Measurements from ENCODE around the gene NDRG3. TPM values are rescaled to one million over a fixed set of nuclear protein-coding genes. Genes with fewer than 3 reads are reported as not detected.

NDRG3 gene
- 31.9 and 34.2 TPM in 2 replicates for total RNA-seq (2012; rRNA removed)
- 22.0 and 24.8 TPM in 2 replicates for polyA plus RNA-seq (2012; rRNA removed)
- polyA plus RNA-seq (2012; cell fraction: cytosol; rRNA removed), result 12.3 and 14.3 TPM in 2 replicates
- polyA plus RNA-seq (2012; cell fraction: nucleus; rRNA removed; ENCODE audit: low replicate concordance), result 6.6 and 23.1 TPM in 2 replicates
- Bru-seq, nascent RNA, result percentile 57 among the genes with signal in this experiment
- percentile 70 among the genes with signal in this experiment for BruChase-seq, experiment 1, labeled RNA remaining after a 6-hour chase
- percentile 56 among the genes with signal in this experiment for BruChase-seq, experiment 2, labeled RNA remaining after a 2-hour chase
- long read RNA-seq, transcript NDRG3-201 (16 exons, 2,964 nt), result major isoform, 14 of 33 reads
- long read RNA-seq, partial matches to known transcripts, result 5 of 33 reads
- long read RNA-seq, other reads (novel, unspliced or antisense), result 11 of 33 reads

DNA sequence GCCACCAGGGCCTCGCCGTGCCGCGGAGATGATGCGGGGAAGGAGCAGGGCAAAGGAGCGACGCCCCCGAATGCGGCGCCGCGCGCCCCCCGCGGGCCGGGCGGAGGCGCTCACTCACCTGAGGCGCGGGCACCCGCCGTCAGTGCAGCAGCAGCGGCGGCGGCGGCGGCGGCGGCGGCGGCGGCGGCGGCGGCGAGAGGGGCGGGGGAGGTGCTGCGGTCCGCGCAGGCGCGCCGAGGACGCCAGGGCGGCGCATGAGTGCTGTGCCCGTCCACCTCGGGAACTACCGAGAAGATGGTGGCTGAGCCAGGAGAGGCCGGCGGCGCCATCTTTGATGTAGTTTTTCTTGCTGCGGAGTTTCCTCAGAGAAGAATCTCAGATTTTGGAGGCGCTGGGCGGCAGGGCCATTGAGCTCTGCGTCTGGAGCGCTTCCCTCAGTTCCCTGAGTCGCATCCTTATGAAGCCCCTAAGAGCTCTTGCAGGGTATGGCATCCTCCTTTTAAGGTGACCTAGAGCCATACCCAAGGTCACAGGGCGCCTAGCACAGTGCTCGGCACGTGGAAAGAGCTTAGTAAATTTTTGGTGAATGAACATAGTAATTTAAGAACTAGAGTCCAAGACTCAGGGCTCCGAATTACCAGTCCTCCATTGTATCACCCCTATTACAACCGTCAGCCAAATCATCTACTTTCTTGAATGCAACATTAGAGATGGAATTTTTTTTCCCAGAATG lies at the start of gene NDRG3:
NDRG3 (minus strand) TSS at position 164 of the 733 bp plus-strand sequence. CDS start 24,355 bp downstream, outside the sequence.
- Histone ChIP-seq H3K23ac (ENCODE audit: low read depth, low read length) (peak within 1 kb of the TSS; percentile 95), H3K36me3 (ENCODE audit: control insufficient read depth, insufficient read depth, low read length) (no peaks in the 10 kb centered on the region), H4K8ac (ENCODE audit: low read depth in 2 of 2, low read length in 2 of 2) (peak within 1 kb of the TSS; percentile 96 to 100), H3K18ac (ENCODE audit: low read depth, low read length) (peak within 1 kb of the TSS; percentile 48), H3K56ac (ENCODE audit: extremely low read depth, insufficient read depth, low read length) (peak within 1 kb of the TSS; percentile 92), H3K9me3 (ENCODE audit: control insufficient read depth, insufficient read depth, low read length) (no peaks in the 10 kb centered on the region), H3K79me1 (ENCODE audit: low read depth in 1 of 2, low read length in 2 of 2) (peaks cover 15 to 17% of the 10 kb centered on the region in 2 experiments; a peak in 3 of 4 replicates), H3K14ac (replicated peaks; ENCODE audit: low read depth, low read length) (peak within 1 kb of the TSS; percentile 100), H3K9me1 (ENCODE audit: insufficient read depth, low read length) (no peaks in the 10 kb centered on the region), H2BK15ac (ENCODE audit: low read depth, low read length) (peak within 1 kb of the TSS; percentile 66; the same call in 1 of the 3 replicates), H4K20me1 (ENCODE audit: insufficient read depth, low read length) (no peaks in the 10 kb centered on the region; the same call in 1 of the 2 replicates), H3K4me1 (ENCODE audit: control insufficient read depth, insufficient read depth, low read length) (peaks cover 2% of the 10 kb centered on the region; the same call in 1 of the 2 replicates), H4K91ac (ENCODE audit: insufficient read depth, low read depth, low read length) (peak within 1 kb of the TSS; percentile 97), H2AK9ac (replicated peaks; ENCODE audit: low read depth, low read length, poor library complexity) (peak within 1 kb of the TSS; percentile 98), H2AFZ (replicated peaks; ENCODE audit: low read length, poor library complexity) (peak within 1 kb of the TSS; percentile 100), H3K4me3 (ENCODE audit: insufficient read depth, low read depth, low read length) (peak within 1 kb of the TSS; percentile 66), H3K27ac (ENCODE audit: insufficient read depth, low read length) (peak within 1 kb of the TSS; percentile 41), H4K5ac (ENCODE audit: low read depth, low read length) (peak within 1 kb of the TSS; percentile 92), H3K4me2 (ENCODE audit: low read depth, low read length) (peak within 1 kb of the TSS; percentile 98), H2BK5ac (ENCODE audit: low read depth, low read length, poor library complexity, severe bottlenecking) (peak within 1 kb of the TSS; percentile 41), H3K27me3 (ENCODE audit: control insufficient read depth, insufficient read depth, low read length) (no peaks in the 10 kb centered on the region), H2BK20ac (ENCODE audit: low read depth, low read length) (peak within 1 kb of the TSS; percentile 65), H3K4ac (ENCODE audit: low read depth, low read length) (peak within 1 kb of the TSS; percentile 99), H2BK120ac (ENCODE audit: low read depth, low read length) (peak within 1 kb of the TSS; percentile 83), H2AK5ac (ENCODE audit: low read depth, low read length) (peak within 1 kb of the TSS; percentile 80), H3K9ac (ENCODE audit: low read depth, low read length) (peak within 1 kb of the TSS; percentile 63)
- dilution Hi-C loops (cut with HindIII; ENCODE audit: low sequenced_read_pairs, unreplicated experiment), result no loop called here
- 1% methylated on average over 20 of the region's 63 CpGs; no CpG with 5 or more reads in 1 of the 2 experiments for WGBS, 2 experiments (ENCODE audit: extremely low coverage in 2 of 2, insufficient read length in 1 of 2)
- BruUV-seq (replicated peaks), result no TSS peak
- ChIA-PET CTCF (interaction anchor here (1.0 to 1.2 kb wide), 4 partner anchors 8 to 204 kb away, joined by 3 to 6 read pairs (median 3); a partner anchor contains a TSS), POLR2A (ENCODE audit: unreplicated experiment) (interaction anchor here (0.6 to 1.0 kb wide), 3 partner anchors 9 to 99 kb away, joined by 3 to 14 read pairs (median 4); no protein-coding TSS in a partner anchor)
- intact Hi-C loops (cut with micrococcal nuclease), result no loop called here
- in situ Hi-C loops (cut with MboI; ENCODE audit: low sequenced_read_pairs), result no loop called here
- ATAC-seq (ENCODE audit: low read depth) (peak; percentile 100), DNase-seq (peak; percentile 89)
- TF ChIP-seq POLR2A (IDR thresholded peaks at IDR 0.05; ENCODE audit: low read depth, low read length) (no peak), MAZ (IDR thresholded peaks at IDR 0.05; ENCODE audit: borderline replicate concordance, low read depth, low read length) (peak; percentile 4; the same call in 1 of the 2 replicates)
- TF ChIP-seq, protein P1, sequence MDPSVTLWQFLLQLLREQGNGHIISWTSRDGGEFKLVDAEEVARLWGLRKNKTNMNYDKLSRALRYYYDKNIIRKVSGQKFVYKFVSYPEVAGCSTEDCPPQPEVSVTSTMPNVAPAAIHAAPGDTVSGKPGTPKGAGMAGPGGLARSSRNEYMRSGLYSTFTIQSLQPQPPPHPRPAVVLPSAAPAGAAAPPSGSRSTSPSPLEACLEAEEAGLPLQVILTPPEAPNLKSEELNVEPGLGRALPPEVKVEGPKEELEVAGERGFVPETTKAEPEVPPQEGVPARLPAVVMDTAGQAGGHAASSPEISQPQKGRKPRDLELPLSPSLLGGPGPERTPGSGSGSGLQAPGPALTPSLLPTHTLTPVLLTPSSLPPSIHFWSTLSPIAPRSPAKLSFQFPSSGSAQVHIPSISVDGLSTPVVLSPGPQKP (IDR thresholded peaks at IDR 0.05; ENCODE audit: borderline replicate concordance, low read depth, low read length), result no peak
